Prostate gland (tissue), 2 donors: Measurements from ENCODE around the gene CNNM1. TPM values are rescaled to one million over a fixed set of nuclear protein-coding genes. Genes with fewer than 3 reads are reported as not detected.
A peak's percentile ranks its signal among the peaks of the same experiment; 100 is the strongest.

ENCODE experiments used
- DNase-seq: peaks from one replicate; pipeline ENCODE4 v3.0.0-alpha.2; 2019; ENCODE audit warnings: low spot score
- H3K27ac ChIP-seq, 2 donors: fragments of 200-600 bp; sonication (generic); 2 replicates each; pipeline ENCODE4 v1.5.1; 2017 to 2019
- H3K27me3 ChIP-seq: fragments of 200-600 bp; sonication (generic); replicated peaks from 2 replicates; pipeline ENCODE4 v1.5.1; 2019; ENCODE audit not compliant: insufficient read depth
- H3K36me3 ChIP-seq, 2 donors: fragments of 200-600 bp; sonication (generic); 1 replicate in 1 of 2; 2 replicates in 1 of 2; pipeline versions ENCODE4 v1.5.1 to v1.8.1; 2017 to 2019
- H3K4me1 ChIP-seq: fragments of 200-600 bp; sonication (generic); replicated peaks from 2 replicates; pipeline ENCODE4 v1.5.1; 2019
- H3K4me3 ChIP-seq, 2 donors: fragments of 200-600 bp; sonication (generic); 2 replicates each; pipeline ENCODE4 v1.5.1; 2017 to 2019
- H3K9me3 ChIP-seq: fragments of 200-600 bp; sonication (generic); 2 replicates; pipeline ENCODE4 v1.5.1; 2017
- CTCF ChIP-seq, 4 experiments: fragments of 200-600 bp in 2 of 4; fragments of 450-650 bp in 2 of 4; sonication (generic) in 2 of 4; IDR thresholded peaks; 1 replicate in 3 of 4; 2 replicates in 1 of 4; pipeline ENCODE4 v1.5.1; 2016 to 2019; ENCODE audit warnings: antibody characterized with exemption in 4 of 4, mild to moderate bottlenecking in 2 of 4, moderate library complexity in 2 of 4
- POLR2A ChIP-seq: fragments of 450-650 bp; IDR thresholded peaks from one replicate; pipeline ENCODE4 v1.6.1; 2016; ENCODE audit warnings: antibody characterized with exemption, mild to moderate bottlenecking
- POLR2AphosphoS5 ChIP-seq: sonication (generic); formaldehyde crosslinking; IDR thresholded peaks from one replicate; pipeline ENCODE4 v1.6.1; 2017; ENCODE audit warnings: antibody characterized with exemption
- WGBS: methylation state at CpG from one replicate; pipeline ENCODE4 v1.1.5; 2018; 5-methylcytosine and 5-hydroxymethylcytosine counted together
- intact Hi-C: fragments of 100-400 bp; cut with DNase I; formaldehyde crosslinking; loops from one replicate; pipeline ENCODE4 v1.14.2; 2022
- total RNA-seq, 2 donors: library from RNA; depleted of rRNA; stranded (reverse); fragments of >200 nt; gene quantifications; one replicate each; pipeline ENCODE4 v1.1.0, GENCODE V29; 2016

The CNNM1 gene
- total RNA-seq, 2 donors from 2014 or later, result 4.2 to 36.1 TPM

- TF ChIP-seq POLR2AphosphoS5 (no peak), CTCF (IDR thresholded peaks at IDR 0.05) (peak in 3 of 4 experiments; percentile 33 to 44 (median 36))
These were observed 41.8 kb downstream of the CNNM1 start for GRCh38 chr10:99370993-99371392.

GRCh38 chr10:99372546-99373271 lies 43.6 kb downstream of the CNNM1 start:
- no peaks in the 10 kb centered on the region for H3K36me3 ChIP-seq
- no peaks in the 10 kb centered on the region for H3K27me3 ChIP-seq
- H3K9me3 ChIP-seq, result no peaks in the 10 kb centered on the region
- intact Hi-C loops, result no loop called here
- no peak for DNase-seq
- no peak overlapping the region for H3K27ac ChIP-seq
- WGBS, result 78% methylated on average over 9 of the region's 9 CpGs
- no peak for TF ChIP-seq POLR2AphosphoS5
- no peak for TF ChIP-seq CTCF (IDR thresholded peaks at IDR 0.05)
- no peaks in the 10 kb centered on the region for H3K4me1 ChIP-seq
- H3K4me3 ChIP-seq, result no peak overlapping the region

More at GRCh38 chr10:99370993-99371392, 41.8 kb downstream of the CNNM1 start:
- DNase-seq, result no peak
- no peaks in the 10 kb centered on the region for H3K27me3 ChIP-seq
- 41% methylated on average over 2 of the region's 2 CpGs for WGBS
- H3K36me3 ChIP-seq, result no peaks in the 10 kb centered on the region
- intact Hi-C loops, result no loop called here
- no peaks in the 10 kb centered on the region for H3K4me1 ChIP-seq
- no peaks in the 10 kb centered on the region for H3K9me3 ChIP-seq
- H3K27ac ChIP-seq, result no peak overlapping the region
- H3K4me3 ChIP-seq, result no peak overlapping the region

GRCh38 chr10:99374526-99374925 lies 45.4 kb downstream of the CNNM1 start:
- 30% methylated on average over 2 of the region's 2 CpGs for WGBS
- TF ChIP-seq POLR2A, result no peak
- no peak for TF ChIP-seq POLR2AphosphoS5
- TF ChIP-seq CTCF (IDR thresholded peaks at IDR 0.05), result no peak

GRCh38 chr10:99374972-99375371 lies 45.8 kb downstream of the CNNM1 start:
- TF ChIP-seq POLR2AphosphoS5 (no peak), POLR2A (no peak), CTCF (IDR thresholded peaks at IDR 0.05) (no peak)
- 68% methylated on average over 3 of the region's 3 CpGs for WGBS

More at GRCh38 chr10:99374526-99374925, 45.4 kb downstream of the CNNM1 start:
- Histone ChIP-seq H3K27me3 (no peaks in the 10 kb centered on the region), H3K9me3 (no peaks in the 10 kb centered on the region), H3K4me3 (no peak overlapping the region), H3K27ac (no peak overlapping the region), H3K36me3 (no peaks in the 10 kb centered on the region), H3K4me1 (no peaks in the 10 kb centered on the region)
- no peak for DNase-seq
- intact Hi-C loops, result no loop called here

GRCh38 chr10:99375426-99375825 lies 46.3 kb downstream of the CNNM1 start:
- H3K27ac ChIP-seq, result no peak overlapping the region
- no peak overlapping the region for H3K4me3 ChIP-seq
- no peak for DNase-seq
- intact Hi-C loops, result no loop called here
- H3K4me1 ChIP-seq, result no peaks in the 10 kb centered on the region
- H3K27me3 ChIP-seq, result no peaks in the 10 kb centered on the region
- TF ChIP-seq POLR2AphosphoS5, result no peak
- no peak for TF ChIP-seq CTCF (IDR thresholded peaks at IDR 0.05)
- TF ChIP-seq POLR2A, result no peak
- no peaks in the 10 kb centered on the region for H3K9me3 ChIP-seq
- H3K36me3 ChIP-seq, result no peaks in the 10 kb centered on the region

More at GRCh38 chr10:99374972-99375371, 45.8 kb downstream of the CNNM1 start:
- no peak overlapping the region for H3K27ac ChIP-seq
- DNase-seq, result no peak
- H3K4me3 ChIP-seq, result no peak overlapping the region
- intact Hi-C loops, result no loop called here
- H3K4me1 ChIP-seq, result no peaks in the 10 kb centered on the region
- H3K9me3 ChIP-seq, result no peaks in the 10 kb centered on the region
- no peaks in the 10 kb centered on the region for H3K27me3 ChIP-seq
- H3K36me3 ChIP-seq, result no peaks in the 10 kb centered on the region
